ENCODE results near the gene RPTOR.

RPTOR gene

DNA sequence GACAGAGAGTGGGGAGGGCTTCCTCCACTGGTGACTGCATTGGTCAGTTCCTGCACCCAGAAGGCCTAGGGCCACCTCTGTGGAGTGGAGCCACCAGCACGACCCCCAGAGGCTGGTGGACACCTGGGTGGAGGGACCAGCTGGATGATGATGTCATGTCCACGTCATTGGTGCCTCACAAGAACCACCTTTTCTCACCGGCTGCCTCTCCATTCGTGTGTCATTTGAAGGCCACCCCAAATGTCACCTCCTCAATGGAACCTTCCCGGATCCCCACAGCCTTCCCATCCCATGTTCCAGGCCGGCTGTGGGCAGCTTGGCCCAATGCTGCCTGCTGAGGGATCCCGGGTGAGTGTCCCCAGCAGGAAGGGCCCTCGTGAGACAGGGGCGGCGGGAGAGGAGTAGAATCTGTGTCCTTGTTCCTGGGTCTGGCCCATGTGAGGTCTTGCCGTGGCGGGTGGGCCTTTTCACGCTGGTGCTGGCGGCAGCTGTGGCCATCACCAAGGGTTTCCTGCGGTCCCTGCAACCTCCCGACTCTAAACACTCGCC, 437.9 kb downstream of the RPTOR start:
- DNase-seq (ENCODE audit: insufficient read length, low spot score) (no peak), FAIRE-seq (no peak)
- TF ChIP-seq, protein P1, sequence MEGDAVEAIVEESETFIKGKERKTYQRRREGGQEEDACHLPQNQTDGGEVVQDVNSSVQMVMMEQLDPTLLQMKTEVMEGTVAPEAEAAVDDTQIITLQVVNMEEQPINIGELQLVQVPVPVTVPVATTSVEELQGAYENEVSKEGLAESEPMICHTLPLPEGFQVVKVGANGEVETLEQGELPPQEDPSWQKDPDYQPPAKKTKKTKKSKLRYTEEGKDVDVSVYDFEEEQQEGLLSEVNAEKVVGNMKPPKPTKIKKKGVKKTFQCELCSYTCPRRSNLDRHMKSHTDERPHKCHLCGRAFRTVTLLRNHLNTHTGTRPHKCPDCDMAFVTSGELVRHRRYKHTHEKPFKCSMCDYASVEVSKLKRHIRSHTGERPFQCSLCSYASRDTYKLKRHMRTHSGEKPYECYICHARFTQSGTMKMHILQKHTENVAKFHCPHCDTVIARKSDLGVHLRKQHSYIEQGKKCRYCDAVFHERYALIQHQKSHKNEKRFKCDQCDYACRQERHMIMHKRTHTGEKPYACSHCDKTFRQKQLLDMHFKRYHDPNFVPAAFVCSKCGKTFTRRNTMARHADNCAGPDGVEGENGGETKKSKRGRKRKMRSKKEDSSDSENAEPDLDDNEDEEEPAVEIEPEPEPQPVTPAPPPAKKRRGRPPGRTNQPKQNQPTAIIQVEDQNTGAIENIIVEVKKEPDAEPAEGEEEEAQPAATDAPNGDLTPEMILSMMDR (IDR thresholded peaks at IDR 0.05; ENCODE audit: insufficient read depth, missing control alignments): no peak

DNA sequence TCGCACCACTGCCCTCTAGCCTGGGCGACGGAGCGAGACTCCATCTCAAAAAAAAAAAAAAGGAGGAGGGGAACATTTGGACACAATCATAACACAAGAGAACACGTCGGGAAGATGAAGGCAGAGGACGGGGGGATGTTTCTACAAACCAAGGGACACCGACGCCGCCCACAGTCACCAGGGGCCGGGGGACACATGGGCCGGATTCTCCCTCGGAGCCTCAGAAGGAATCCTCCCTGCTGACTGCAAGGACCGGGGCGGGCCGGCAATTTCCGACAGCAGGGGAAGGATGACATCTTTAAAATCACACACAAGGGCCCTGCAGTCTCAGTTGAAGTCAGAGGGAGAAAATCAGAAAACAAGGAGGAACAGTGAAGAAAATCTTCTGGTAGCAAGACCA, 438.9 kb downstream of the RPTOR start:
- FAIRE-seq (no peak), DNase-seq (ENCODE audit: insufficient read length, low spot score) (no peak)
- TF ChIP-seq, protein P1 (IDR thresholded peaks at IDR 0.05; ENCODE audit: insufficient read depth, missing control alignments): no peak

DNA sequence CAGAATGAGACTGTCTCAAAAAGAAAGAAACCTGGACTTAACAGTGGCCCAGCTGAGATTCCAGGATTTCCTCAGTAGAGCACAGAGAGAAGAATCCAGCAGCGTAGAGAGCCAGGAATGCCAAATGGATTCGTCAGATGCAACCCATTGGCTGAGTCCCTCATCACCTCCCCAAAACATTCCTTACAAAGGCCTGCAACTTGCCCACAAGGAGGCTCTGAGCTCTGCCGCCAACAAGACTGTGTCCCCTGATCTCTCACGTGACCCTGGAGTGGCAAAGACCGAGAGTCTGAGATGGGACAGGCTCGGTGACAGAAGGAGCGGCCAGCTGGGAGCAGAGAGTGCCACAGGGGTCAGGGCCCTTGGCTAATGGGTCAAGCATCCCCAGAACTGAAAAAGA, 440.1 kb downstream of the RPTOR start:
- no peak for DNase-seq (ENCODE audit: insufficient read length, low spot score)
- TF ChIP-seq, protein P1 (IDR thresholded peaks at IDR 0.05; ENCODE audit: insufficient read depth, missing control alignments): no peak
- FAIRE-seq: no peak

DNA sequence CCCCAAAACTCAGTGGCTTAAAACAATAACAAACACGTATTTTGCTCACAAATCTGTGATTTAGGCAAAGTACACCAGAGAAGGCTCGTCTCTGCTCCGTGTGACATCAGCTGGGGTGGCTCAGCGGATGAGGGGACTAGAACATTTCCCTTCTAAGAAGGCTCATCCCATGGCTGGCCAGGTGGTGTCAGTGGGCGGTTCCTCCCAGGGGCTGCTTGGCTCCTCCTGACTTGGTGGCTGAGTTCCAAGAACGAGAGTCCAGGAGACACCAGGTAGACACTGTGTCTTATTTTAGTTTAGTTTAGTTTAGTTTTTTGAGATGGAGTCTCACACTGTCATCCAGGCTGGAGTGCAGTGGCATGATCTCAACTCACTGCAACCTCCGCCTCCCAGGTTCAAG, 441.4 kb downstream of the RPTOR start:
- TF ChIP-seq, protein P1 (IDR thresholded peaks at IDR 0.05; ENCODE audit: insufficient read depth, missing control alignments): no peak
- no peak for FAIRE-seq
- DNase-seq (ENCODE audit: insufficient read length, low spot score): no peak

DNA sequence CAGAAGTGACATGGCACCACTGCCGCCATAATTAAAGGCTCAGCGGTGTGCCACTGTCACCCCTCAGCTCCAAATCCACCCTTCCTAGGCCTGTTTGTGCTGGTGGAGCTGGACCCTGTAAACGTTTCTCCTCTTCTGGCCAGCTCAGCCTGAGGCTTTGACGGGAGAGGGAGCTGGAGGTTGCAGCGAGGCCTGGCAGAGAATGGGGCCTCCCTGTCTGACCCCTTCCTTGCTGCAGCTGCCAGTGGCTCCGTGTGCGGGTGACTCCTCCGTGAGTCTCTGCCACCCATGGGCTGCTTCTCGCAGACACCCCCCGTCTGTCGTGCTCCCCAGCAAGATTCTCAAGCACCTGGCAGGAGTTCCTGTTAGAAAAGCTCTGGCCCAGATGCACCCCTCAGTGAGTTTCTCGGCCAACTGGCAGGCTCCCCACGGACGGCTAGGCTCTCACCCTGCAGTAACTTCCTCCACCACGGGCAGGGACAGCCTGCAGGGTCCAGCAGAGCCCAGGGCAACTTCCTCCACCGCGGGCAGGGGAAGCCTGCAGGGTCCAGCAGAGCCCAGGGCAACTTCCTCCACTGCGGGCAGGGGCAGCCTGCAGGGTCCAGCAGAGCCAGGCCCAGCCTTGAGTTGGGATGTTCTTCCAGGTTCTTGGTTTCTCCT, 442.3 kb downstream of the RPTOR start:
- FAIRE-seq (no peak), DNase-seq (ENCODE audit: insufficient read length, low spot score) (no peak)
- TF ChIP-seq, protein P1 (IDR thresholded peaks at IDR 0.05; ENCODE audit: insufficient read depth, missing control alignments): no peak

DNA sequence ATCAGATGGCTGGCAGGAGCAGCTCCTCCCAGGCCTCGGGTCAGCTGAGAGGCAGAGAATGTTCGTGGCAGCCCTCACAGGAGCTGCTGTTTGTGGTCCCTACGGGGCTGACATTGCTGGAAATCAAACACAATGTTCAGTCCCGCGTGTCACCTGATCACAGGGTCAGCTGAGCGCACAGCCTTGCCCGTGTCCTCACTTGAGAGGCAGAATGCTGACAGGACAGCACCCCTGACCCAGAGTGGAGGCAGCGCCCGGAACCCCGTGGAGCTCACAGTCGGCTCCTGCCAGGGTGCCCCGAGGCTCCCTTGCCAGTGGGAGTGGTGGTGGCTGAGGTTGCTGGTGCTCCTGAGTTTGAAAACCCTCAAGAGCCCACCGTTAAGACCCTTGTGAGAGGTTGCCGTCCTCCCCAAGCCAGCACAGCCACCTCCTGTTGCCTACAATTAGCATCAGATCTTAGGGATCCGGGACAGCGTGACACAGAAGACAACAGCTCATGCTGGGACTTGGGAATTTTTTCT, 443.4 kb downstream of the RPTOR start:
- FAIRE-seq: no peak
- TF ChIP-seq, protein P1 (IDR thresholded peaks at IDR 0.05; ENCODE audit: insufficient read depth, missing control alignments): no peak

DNA sequence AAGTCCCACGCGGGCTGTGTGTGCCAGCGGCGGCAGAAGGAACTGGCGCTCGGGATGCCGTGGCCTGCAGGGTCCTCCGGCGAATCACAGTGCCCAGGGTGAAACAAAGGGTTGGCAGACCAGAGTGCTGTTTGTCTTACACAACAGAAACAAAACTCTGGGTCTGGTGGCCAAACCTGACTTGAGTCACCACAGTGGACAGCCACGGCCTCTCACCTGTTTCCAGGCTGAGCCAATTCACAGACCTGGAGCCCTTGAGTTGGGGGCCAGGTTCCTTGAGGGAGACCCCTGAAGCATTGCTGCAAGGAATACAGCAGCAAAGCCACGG, 444.9 kb downstream of the RPTOR start:
- DNase-seq (ENCODE audit: insufficient read length, low spot score) (no peak), FAIRE-seq (no peak)
- TF ChIP-seq, protein P1 (IDR thresholded peaks at IDR 0.05; ENCODE audit: insufficient read depth, missing control alignments): no peak

More for the DNA sequence above, 443.4 kb downstream of the RPTOR start:
- DNase-seq (ENCODE audit: insufficient read length, low spot score): no peak
